Dendritic cell treated with granulocyte-macrophage colony-stimulating factor and Interleukin-4, amounts not matched to agents 40 ng/mL and 50 ng/mL, for 4 days (primary cell): ENCODE data around the gene FBXL13.
"Not testable (repeated sequence)": the region's sequence is repeated elsewhere in the genome, so short reads cannot be mapped to it uniquely, and the experiment has no call there.

Experiments
- H3K27ac Mint-ChIP-seq: one replicate; pipeline ENCODE4 v1.8.0; 2022; ENCODE audit warnings: mild to moderate bottlenecking, mixed read lengths
- H3K27me3 Mint-ChIP-seq: one replicate; pipeline ENCODE4 v1.8.0; 2022; ENCODE audit warnings: mild to moderate bottlenecking, mixed read lengths
- H3K36me3 Mint-ChIP-seq: one replicate; pipeline ENCODE4 v1.8.0; 2022; ENCODE audit warnings: low read depth, mixed read lengths
- H3K4me1 Mint-ChIP-seq: one replicate; pipeline ENCODE4 v1.8.0; 2022; ENCODE audit warnings: low read depth, mixed read lengths
- H3K4me3 Mint-ChIP-seq: one replicate; pipeline ENCODE4 v1.8.0; 2022; ENCODE audit warnings: mild to moderate bottlenecking, moderate library complexity, mixed read lengths
- H3K9me3 Mint-ChIP-seq: one replicate; pipeline ENCODE4 v1.8.0; 2022; ENCODE audit warnings: mixed read lengths
- intact Hi-C: fragments of 100-400 bp; cut with micrococcal nuclease; formaldehyde crosslinking; loops from one replicate; pipeline ENCODE4 v1.15.0; 2022

The FBXL13 gene

DNA sequence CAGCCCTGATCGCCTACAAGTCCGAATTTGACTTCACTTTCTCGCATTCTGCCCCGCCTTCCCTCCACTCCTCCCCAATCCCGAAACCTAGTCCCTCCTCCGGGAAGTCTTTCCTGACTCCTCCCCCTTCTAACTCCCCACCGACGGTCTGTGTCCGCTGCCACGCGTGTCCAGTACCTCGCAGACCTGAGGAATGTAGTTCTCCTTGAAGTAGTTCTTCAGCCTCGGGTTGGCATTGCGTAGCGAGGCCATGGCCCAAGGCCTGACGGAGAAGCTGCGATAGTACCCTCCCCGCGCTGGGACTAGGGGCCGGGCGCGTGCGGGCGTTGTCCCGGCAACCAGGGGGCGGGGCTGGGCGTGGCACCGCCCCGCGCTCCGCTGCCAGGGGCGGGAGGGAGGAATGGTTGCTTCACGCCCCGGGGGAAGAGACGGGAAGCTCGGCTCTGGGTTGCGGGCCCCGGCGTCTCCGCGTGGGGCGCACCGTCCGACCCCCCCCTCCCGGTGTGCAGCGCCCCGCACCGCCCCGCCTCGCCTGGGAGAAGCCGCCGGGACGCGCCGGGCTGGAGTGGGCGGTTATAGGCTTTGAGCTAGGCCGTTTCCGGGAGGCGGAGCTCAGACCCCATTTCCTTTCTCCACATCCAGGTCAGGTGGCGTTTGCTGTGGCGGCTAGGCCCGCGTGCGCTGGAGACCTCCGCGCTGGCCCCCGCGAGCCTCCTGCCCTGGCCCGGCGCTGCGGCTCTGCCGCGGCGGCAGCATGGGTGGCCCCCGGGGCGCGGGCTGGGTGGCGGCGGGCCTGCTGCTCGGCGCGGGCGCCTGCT is at the start of gene FBXL13, which contains the start of gene ARMC10:
FBXL13 (minus strand) TSS at position 278 of the 818 bp plus-strand sequence.
ARMC10 (plus strand) TSS at position 622 of the 818 bp plus-strand sequence; CDS start at position 755, 133 bp downstream.
- no peaks in the 10 kb centered on the region for H3K27me3 Mint-ChIP-seq
- intact Hi-C loops, result loop anchor here (2.0 to 5.0 kb wide), 2 partner anchors 74 to 327 kb away; partner anchors contain the start of genes FAM185A and NAPEPLD
- H3K9me3 Mint-ChIP-seq, result peaks cover 7% of the 10 kb centered on the region
- H3K27ac Mint-ChIP-seq, result peak within 1 kb of the TSS; percentile 81
- peaks cover 29% of the 10 kb centered on the region for H3K36me3 Mint-ChIP-seq
- peaks cover 32% of the 10 kb centered on the region for H3K4me1 Mint-ChIP-seq
- peak within 1 kb of the TSS; percentile 89 for H3K4me3 Mint-ChIP-seq

DNA sequence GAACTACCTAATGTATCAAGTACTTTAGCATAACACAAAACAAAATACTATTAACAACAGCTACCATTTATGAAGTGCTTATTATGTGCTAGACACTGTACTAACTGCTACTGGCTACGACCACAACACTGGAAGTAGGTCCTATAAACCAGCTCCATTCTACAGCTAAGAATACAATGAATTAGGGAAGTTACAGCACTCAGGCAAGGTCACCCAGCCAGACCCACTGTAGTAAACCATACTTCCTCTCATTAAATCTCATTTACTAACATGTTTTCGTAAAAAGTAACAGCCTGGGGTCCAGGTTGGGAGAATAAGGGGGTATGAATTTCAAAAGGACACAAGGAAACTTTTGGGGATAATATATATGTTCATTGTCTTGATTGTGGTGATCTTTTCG is 48.9 kb upstream of the FBXL13 start:
- Mint-ChIP-seq H3K27ac (no peak overlapping the region), H3K36me3 (peaks cover 63% of the 10 kb centered on the region), H3K4me1 (peaks cover 7% of the 10 kb centered on the region), H3K4me3 (no peak overlapping the region), H3K27me3 (no peaks in the 10 kb centered on the region), H3K9me3 (no peaks in the 10 kb centered on the region)
- intact Hi-C loops, result no loop called here

DNA sequence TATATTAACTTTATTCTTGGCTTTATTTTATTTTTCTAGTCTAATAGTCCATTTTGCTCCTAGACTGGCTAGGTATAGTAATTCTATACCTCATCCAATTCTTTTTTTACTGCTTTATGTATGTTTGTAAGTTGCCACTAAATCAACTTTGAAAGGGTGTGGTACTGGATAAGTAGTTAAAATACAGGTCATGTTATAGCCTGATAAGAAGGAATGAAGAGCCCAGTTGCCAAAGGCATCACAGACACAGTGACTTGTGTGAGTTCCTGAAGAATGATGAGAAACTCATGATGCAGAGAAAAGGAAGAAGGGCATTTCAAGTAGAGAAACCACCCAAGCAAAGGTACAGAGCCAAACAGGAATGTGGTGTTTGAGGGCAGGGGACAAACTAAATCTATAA is 47.0 kb upstream of the FBXL13 start:
- Mint-ChIP-seq H3K4me1 (no peaks in the 10 kb centered on the region), H3K27me3 (no peaks in the 10 kb centered on the region), H3K36me3 (peaks cover 46% of the 10 kb centered on the region), H3K4me3 (no peak overlapping the region), H3K9me3 (no peaks in the 10 kb centered on the region), H3K27ac (no peak overlapping the region)
- intact Hi-C loops, result no loop called here

DNA sequence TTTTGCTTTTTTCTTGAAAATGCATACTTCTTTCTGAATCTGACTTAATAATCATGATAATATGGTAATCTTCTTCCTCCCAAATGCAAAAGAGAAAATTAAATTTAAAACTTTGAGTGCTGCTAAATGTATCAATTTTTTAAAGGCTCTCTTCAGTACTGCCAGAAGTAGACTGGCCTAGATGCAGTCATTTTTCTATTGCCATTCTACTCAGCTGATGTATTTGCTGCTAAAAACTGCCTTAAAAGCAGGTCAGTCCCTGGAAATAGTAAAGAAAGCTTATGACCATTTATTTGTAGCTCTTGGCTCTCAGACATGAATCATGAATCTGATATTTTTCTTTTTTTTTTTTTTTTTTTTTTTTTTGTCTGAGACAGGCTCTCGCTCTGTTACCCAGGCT is 45.8 kb upstream of the FBXL13 start:
- H3K27me3 Mint-ChIP-seq, result no peaks in the 10 kb centered on the region
- H3K36me3 Mint-ChIP-seq, result peaks cover 38% of the 10 kb centered on the region
- H3K27ac Mint-ChIP-seq, result no peak overlapping the region
- H3K9me3 Mint-ChIP-seq, result no peaks in the 10 kb centered on the region
- no peak overlapping the region for H3K4me3 Mint-ChIP-seq
- intact Hi-C loops, result no loop called here
- H3K4me1 Mint-ChIP-seq, result no peaks in the 10 kb centered on the region

DNA sequence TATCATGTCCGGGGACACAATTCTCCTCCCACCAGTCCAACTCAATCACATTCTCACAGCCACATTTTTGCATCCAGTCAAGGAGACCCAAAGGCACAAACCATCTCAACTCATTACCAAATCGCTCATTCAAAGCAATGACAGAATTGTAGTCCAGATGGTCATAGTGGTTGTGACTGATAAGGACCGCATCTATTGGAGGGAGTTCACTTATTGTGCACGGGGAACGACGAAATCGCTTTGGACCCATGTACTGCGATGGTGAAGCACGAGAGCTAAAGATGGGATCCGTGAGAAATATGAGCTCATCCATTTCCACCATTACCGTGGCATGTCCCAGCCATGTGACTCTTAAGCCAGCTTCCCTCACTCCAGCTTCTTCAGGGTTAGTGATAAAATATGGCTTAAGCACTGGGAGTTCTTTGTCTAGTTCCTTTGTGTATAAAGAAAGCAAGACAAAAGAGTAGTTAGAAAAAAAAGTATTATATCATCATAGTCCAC is 45.2 kb upstream of the FBXL13 start:
- no peaks in the 10 kb centered on the region for H3K4me1 Mint-ChIP-seq
- intact Hi-C loops, result no loop called here
- no peak overlapping the region for H3K4me3 Mint-ChIP-seq
- no peaks in the 10 kb centered on the region for H3K27me3 Mint-ChIP-seq
- no peaks in the 10 kb centered on the region for H3K9me3 Mint-ChIP-seq
- H3K36me3 Mint-ChIP-seq, result peaks cover 38% of the 10 kb centered on the region
- no peak overlapping the region for H3K27ac Mint-ChIP-seq

DNA sequence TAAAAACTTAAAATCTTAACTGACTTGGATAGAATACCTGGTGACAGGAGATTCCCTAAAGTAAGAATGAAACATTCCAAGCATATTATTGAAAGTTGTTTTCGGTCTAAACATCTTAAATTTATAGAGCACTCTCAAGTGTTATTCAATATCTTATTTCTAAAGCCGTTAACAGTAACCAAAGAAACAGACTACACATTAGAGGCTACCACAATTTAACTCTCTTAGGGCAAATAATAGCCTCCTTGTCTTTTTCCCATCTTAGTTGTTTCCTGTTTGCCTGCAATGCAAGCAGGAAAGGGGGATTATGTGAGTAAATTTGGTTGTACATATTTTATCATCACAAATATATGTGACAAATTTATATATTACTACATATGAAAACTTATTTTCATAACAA is 42.9 kb upstream of the FBXL13 start:
- H3K9me3 Mint-ChIP-seq, result no peaks in the 10 kb centered on the region
- H3K4me3 Mint-ChIP-seq, result no peak overlapping the region
- intact Hi-C loops, result no loop called here
- H3K27me3 Mint-ChIP-seq, result no peaks in the 10 kb centered on the region
- no peak overlapping the region for H3K27ac Mint-ChIP-seq
- no peaks in the 10 kb centered on the region for H3K4me1 Mint-ChIP-seq
- peaks cover 42% of the 10 kb centered on the region for H3K36me3 Mint-ChIP-seq

DNA sequence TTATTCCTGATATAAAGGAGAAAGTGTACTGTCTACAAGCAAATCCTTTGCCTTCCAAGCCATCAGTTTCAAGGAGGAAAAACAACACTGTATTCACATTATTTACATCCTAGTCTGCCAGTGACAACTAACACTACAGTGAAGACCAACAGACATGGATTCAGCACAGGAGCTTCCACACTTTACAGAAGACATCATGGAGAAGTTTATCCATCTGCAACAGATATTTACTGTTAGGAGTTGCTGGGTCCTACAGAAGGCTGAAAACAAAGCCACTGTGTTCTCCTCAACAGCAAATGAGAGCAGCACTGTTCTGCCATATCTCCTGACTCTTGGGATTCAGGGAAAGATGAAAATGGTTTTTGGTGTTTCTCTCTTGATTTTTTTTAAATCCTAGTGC is 42.4 kb upstream of the FBXL13 start:
- Mint-ChIP-seq H3K4me1 (no peaks in the 10 kb centered on the region), H3K36me3 (peaks cover 42% of the 10 kb centered on the region), H3K9me3 (no peaks in the 10 kb centered on the region), H3K27ac (no peak overlapping the region), H3K4me3 (no peak overlapping the region), H3K27me3 (no peaks in the 10 kb centered on the region)
- intact Hi-C loops, result no loop called here

DNA sequence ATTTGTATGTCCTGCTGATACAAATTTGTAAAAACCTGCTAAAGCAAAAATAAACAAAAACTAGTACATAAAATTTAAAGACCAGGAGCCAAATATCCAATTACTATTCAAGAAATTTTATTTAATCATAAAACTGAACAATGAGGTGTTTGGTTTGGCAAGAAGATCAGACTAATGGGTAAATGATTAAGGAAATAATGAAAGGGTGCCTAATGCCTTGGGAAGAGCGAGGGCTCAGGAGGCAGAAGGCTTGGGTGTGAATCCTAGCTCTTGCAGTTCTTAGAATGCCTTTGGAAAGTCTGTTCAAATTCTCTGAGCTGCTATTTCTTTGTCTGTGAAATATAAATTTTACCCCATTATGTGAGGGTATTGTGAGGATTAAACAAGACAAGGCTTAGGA is 41.9 kb upstream of the FBXL13 start:
- Mint-ChIP-seq H3K36me3 (peaks cover 42% of the 10 kb centered on the region), H3K4me1 (no peaks in the 10 kb centered on the region), H3K27me3 (no peaks in the 10 kb centered on the region), H3K9me3 (no peaks in the 10 kb centered on the region), H3K27ac (no peak overlapping the region), H3K4me3 (no peak overlapping the region)
- intact Hi-C loops, result no loop called here

DNA sequence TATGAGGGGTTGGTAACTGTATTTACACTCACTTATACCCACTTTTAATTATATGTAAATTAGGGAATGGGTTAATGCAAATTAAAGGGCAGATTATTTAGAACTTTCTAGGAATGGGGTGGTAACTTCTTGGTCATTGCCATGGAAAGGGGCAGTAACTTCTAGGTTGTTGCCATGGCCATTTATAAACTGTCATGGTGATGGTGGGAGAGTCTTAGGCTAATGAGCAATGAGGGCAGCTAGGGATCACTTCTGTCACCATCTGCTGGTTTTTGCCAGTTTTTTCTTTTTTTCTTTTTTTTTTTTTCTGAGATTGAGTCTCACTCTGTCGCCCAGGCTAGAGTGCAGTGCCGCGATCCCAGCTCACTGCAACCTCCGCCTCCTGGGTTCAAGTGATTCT is 41.2 kb upstream of the FBXL13 start:
- Mint-ChIP-seq H3K36me3 (peaks cover 41% of the 10 kb centered on the region), H3K27me3 (no peaks in the 10 kb centered on the region), H3K4me3 (no peak overlapping the region), H3K4me1 (no peaks in the 10 kb centered on the region), H3K9me3 (no peaks in the 10 kb centered on the region), H3K27ac (no peak overlapping the region)
- intact Hi-C loops, result no loop called here

DNA sequence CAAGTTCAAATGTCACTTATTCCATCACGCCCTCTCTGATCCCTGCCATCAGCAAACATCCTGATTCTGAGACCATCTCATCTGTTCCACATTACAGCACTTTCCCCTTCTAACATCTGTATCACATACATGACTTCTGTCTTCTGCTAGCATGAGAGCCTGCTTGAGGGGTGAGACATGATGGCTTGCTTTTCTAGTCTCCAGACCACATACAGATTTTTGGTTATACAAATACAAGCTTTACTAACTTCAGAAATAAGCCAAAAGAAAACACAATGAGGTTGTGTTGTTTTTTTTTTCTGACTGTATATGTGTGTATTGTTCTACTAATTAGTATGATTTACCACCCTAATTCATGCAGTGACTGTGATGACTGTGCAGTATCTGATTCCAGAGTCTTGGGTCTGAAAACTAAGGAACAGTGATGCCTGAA is 40.0 kb upstream of the FBXL13 start:
- no peaks in the 10 kb centered on the region for H3K4me1 Mint-ChIP-seq
- H3K27me3 Mint-ChIP-seq, result no peaks in the 10 kb centered on the region
- no peaks in the 10 kb centered on the region for H3K9me3 Mint-ChIP-seq
- peaks cover 41% of the 10 kb centered on the region for H3K36me3 Mint-ChIP-seq
- intact Hi-C loops, result no loop called here
- H3K27ac Mint-ChIP-seq, result no peak overlapping the region
- no peak overlapping the region for H3K4me3 Mint-ChIP-seq

DNA sequence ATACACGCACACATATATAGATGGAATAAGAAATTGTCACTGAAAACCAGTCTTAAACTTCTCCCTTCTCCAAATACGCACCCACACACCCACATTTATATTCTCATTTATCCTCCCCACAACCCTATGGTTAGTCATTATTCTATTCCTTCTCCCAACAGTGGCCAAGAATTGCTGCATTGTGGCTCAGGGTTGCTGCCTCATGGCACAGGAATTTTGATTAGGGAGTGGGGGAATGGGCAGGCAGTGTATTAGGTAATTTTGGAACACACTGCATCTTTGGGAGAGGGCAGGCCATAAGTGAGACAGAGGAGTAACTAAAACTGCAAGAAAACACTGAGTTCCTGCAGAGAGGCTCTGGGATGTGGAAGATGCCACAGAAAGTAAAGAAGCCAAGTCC is 38.6 kb upstream of the FBXL13 start:
- Mint-ChIP-seq H3K4me1 (no peaks in the 10 kb centered on the region), H3K9me3 (no peaks in the 10 kb centered on the region), H3K27me3 (no peaks in the 10 kb centered on the region), H3K36me3 (peaks cover 49% of the 10 kb centered on the region), H3K4me3 (no peak overlapping the region), H3K27ac (no peak overlapping the region)
- intact Hi-C loops, result no loop called here

DNA sequence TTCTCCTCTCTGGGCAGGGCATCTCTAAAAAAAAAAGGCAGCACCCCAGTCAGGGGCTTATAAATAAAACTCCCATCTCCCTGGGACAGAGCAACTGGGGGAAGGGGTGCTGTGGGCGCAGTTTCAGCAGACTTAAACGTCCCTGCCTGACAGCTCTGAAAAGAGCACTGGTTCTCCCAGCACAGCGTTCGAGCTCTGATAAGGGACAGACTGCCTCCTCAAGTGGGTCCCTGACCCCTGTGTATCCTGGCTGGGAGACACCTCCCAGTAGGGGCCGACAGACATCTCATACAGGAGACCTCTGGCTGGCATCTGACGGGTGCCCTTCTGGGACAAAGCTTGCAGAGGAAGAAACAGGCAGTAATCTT is 32.1 kb upstream of the FBXL13 start:
- intact Hi-C loops, H3K27me3 Mint-ChIP-seq, H3K4me1 Mint-ChIP-seq, H3K9me3 Mint-ChIP-seq, H3K4me3 Mint-ChIP-seq, H3K27ac Mint-ChIP-seq: not testable (repeated sequence)
- H3K36me3 Mint-ChIP-seq, result peaks cover 65% of the 10 kb centered on the region

DNA sequence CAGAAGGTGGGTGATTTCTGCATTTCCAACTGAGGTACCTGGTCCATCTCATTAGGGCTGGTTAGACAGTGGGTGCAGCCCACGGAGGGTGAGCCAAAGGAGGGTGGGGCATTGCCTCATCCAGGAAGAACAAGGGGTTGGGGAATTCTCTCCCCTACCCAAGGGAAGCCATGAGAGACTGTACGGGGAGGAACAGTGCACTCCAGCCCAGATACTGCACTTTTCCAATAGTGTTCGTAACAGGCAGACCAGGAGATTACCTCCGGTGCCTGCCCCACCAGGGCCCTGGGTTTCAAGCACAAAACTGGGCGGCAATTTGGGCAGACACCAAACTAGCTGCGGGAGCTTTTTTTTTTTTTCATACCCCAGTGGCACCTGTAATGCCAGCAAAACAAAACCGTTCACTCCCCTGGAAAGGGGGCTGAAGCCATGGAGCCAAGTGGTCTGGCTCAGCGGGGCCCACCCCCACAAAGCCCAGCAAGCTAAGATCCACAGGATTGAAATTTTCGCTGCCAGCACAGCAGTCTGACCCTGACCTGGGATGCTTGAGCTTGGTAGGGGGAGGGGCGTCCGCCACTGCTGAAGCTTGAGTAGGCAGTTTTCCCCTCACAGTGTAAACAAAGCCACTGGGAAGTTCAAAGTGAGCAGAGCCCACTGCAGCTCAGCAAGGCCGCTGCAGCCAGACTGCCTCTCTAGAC is 31.6 kb upstream of the FBXL13 start:
- H3K4me1 Mint-ChIP-seq, result no peaks in the 10 kb centered on the region
- H3K27me3 Mint-ChIP-seq, result no peaks in the 10 kb centered on the region
- H3K27ac Mint-ChIP-seq, result no peak overlapping the region
- no peak overlapping the region for H3K4me3 Mint-ChIP-seq
- peaks cover 61% of the 10 kb centered on the region for H3K36me3 Mint-ChIP-seq
- intact Hi-C loops, result no loop called here
- no peaks in the 10 kb centered on the region for H3K9me3 Mint-ChIP-seq

DNA sequence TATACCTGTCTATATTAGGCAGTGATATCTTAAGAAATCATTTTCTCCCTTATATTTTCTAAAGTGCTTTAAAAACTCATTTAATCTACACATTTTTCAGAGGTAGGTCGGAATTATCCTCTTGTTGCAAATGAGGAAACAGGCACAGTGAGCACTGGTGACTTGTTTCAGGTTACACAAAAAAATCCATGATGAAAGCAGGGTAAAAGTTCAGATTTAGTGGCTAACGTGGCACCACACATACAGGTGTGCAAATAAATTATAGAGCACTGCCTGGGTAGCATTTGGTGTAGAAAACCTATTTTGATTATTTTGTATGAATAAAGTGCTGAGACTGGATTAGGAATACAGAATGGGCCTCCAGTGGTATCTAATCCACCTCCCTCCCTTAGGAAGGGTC is 26.9 kb upstream of the FBXL13 start:
- H3K4me3 Mint-ChIP-seq, result no peak overlapping the region
- peaks cover 63% of the 10 kb centered on the region for H3K36me3 Mint-ChIP-seq
- H3K9me3 Mint-ChIP-seq, result no peaks in the 10 kb centered on the region
- no peaks in the 10 kb centered on the region for H3K4me1 Mint-ChIP-seq
- H3K27ac Mint-ChIP-seq, result no peak overlapping the region
- intact Hi-C loops, result no loop called here
- no peaks in the 10 kb centered on the region for H3K27me3 Mint-ChIP-seq
